NAMALWA (cell line): ENCODE data around the gene IGSF9B.

Experiments used
- DNase-seq: peaks from one replicate; pipeline ENCODE4 v3.0.0-alpha.2; 2015; ENCODE audit warnings: low spot score

Gene IGSF9B

DNA sequence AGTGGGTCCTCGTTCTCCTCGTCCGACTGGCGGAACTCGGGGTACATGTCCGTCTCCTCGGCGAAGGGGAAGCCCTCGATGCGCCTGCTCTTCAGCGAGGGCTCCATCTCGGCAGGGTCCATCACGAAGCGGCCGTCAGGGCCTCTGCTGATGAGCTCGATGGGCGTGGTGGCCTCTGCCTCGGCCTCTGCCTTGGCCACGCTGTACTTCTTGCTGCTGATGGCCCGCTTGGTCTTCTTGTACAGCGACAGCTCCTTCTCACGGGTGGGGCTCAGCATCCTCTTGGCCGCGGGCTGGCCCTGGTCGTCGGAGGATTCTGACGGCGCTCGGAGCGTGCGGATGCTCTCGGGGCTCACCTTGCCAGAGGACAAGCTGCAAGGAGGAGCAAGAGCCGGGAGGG lies 35.7 kb downstream of the IGSF9B start:
- no peak for DNase-seq

DNA sequence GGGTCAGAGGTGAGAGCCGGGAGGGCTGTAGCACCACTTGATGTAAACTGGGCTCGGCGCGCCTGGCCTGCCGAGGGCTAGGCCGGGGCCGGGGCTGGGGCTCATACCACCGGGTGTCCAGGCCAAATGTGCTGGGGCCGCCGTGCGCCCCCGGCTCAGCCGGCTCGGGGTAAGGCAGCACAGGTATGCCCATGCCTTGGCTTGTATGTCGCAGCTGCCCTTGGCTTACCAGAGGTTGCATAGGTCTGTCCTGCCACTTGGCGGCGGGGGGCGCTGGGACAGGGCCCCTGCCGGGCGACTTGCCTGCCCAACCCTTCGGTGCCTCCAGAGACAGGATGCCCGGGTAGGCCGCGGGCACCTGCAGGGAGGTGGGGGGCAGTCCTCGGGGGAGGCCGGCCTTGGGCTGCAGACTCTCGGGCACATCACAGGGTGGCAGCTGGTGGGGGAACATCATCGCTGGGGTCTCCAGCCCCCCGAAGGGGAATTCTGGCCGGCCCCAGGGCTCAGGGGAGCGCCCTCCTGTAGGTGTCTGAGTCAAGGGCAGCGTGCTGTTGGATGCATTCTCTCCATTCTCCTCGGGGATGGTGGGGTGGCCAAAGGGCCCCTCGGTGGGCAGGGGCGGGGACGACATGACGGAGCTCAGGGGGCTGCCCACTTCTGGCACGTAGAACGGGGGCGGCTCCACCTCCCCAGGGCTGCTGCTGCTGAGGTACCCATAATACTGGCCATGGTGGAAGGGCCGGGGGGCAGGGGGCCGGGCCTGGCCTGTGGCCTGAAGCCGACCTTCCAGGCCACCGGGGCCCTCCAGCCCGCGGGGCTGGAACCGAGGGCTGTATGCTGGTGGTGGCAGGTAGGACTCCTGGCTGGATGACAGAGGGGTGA lies 36.4 kb downstream of the IGSF9B start:
- no peak for DNase-seq

DNA sequence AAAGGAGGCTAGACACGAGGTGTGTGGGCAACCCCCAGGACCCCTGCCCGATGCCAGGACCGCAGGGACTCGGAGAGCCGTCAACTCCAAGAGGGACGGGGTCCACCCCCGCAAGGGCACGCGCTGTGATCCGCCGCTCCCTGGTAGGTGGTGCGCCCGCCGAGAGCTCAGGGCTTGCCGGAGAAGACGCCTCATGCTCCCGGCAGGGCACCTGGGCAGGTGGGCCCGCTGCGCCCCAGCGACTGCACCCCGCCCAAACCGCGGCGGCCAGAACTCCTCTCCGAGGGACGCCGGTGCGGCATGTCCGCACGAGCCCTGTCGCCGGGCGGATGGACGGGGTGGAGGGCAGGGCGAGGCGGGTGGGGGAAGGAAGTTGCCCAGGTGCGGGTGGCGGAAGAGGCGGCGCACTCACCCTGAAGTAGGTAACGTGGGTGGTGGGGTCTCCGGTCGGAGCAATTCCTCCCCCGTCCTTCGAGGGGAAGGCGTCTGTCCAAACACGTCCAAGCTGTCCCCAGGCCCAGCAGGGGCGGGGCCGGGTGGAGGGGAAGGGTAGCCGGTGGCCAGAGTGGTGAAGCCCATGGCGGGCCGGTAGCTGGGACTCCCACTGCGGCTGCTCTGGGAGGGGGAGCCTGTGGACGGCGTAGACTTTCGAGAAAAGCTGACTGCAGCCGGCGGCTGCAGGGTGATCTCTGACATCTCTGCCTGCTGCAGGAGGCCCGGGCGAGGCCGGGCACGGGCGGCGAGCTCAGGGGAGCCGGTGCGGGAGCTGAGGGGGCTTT lies 37.2 kb downstream of the IGSF9B start:
- DNase-seq = no peak

DNA sequence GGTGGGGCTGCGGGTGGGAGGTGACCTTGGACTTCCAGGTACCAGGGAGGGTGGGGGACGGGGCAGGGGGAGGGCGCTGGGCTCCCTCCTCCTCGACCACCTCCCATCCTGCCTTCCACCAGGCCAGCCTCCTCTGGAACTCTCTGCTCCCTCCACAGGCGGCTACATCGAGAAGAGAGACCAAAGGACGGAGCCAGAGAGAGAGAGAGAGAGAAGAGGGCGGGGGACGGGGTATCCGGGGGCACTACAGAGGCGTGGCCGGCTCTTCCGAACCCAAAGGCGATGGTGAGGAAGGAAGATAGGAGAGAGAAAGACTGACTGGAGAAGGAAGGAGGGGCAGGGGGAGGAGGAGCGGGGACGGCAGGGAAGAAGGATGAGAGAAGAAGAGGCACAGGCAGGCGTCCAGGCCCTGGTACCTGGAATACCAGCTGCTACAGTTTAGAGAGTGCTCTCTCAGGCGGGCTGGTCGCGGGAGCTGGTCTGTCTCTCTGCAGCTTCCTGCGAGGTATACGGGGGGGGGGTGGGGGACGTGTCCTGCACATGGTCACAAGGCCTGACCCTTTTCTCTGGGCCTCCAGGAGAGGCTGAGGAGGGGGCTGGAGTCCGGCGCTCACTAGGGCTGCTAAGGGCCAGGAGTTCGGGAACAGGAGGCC lies 38.0 kb downstream of the IGSF9B start:
- DNase-seq = no peak

DNA sequence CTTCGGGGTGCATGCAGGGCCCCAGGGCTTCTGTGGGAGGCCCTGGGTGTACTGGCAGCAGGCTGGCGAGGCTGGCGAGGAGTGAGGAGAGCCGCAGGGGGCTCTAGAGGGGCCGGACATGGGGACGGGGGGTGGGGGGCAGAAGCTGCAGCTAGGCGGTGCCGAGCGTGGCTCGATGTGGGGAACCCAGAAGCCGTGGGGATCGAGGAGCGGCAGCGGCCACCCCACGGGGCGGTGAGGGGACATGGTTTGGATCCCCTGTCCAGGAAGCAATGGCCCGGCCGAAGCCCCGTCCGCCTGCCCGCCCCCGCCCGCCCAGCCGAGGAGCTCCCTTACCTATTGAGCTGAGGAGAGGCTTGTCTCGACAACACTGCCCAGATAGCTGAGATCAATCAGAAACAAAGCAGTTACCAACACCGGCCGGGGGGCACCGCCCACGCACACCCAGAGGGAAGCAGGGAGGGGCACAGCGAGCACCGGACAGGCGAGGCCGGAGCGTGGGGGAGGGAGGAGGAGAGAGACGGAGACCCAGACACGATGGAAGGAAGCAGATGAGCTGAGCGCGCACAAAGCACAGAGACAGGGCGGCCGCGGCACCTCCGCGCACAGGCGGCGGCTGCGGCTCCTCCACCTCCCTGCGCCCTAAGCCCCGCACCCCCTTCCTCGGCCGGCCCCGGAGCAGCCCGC lies 38.7 kb downstream of the IGSF9B start:
- DNase-seq = no peak

DNA sequence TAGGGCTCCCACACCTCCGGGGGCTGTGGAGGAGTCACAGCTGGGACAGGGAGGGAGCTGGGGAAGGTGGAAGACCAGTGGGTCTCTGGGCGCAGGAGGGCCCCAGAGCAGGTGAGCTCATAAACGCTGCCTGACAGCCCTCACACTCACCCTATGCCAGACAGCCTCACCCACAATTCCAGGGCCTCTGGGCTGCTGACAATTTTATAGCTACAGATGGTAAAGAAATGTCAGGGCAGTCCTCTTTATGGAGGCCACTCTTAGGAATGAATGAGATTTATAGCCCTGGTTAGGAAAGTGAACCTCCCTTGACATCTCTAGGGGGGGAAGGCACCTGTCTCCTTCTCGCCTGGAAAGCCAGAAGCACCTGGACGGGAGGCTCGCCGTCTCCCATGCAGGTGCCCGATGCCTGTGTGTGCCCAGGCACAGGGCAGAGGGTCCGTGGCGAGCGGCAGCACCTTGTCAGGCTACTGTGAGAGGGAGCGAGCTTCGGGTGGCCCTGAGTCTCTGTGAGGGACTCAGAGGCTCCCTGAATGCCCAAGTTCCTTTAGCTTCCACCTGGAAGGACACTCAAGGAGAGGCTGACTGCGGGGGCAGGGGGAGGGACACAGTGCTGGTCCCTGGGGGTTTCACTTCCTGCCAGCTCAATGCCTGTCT lies 39.9 kb downstream of the IGSF9B start:
- DNase-seq = no peak

DNA sequence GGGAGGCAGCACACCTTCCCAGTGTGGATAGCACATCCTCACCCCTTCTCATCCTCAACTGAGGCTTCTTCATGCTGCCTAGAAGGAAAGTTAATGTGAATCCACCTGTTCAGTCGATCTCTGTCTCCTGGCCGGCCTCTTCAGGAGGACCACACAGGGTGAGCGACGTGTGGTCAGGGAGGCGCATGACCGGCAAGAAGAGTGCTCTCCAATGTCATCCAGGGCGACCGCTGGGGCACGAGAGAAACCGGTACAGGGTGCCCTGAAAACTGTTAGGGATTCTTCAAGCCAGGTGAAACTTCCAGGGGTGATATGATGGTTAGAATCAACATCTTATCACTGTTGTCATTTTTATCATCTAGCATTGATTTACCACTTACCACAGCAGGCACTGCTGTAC lies 43.0 kb downstream of the IGSF9B start:
- no peak for DNase-seq

DNA sequence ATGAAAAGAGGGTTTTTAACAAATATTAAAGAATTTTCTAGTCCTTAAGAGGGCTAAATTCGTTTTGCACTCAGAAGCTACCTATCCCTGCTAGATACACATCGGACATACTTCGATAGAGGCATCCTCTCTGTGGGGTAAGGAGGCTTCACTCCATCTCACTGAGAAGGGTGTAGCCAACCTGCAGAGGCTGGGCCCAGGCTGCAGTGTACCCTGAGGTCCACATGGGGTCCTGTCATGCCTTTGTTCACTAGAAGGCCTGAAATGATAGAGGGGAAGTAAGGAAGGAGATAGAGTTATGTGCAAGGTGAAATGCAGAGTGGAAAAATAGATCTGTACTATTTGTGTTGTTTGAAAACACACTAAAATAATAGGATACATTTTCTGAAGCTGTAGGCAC lies 45.6 kb downstream of the IGSF9B start:
- peak; percentile 43 for DNase-seq

DNA sequence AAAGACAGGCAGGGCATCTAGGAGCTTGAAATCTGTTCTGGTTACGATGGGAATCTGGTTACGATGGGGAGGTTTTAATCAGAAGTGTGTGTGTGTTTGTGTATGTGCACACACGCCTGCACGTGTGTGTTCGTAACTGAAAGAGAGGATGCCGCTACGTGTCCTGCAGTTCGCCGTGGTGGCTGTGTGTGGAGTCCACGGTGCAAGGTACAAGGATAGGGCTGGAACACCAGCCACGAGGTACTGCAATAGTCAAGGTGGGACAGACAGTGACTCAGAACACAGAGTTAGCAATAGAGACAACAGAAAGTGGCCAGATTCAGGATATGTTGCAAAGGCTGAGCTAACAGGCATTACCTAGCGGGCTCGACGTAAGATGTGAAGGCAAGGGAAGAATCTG lies 46.7 kb downstream of the IGSF9B start:
- no peak for DNase-seq

DNA sequence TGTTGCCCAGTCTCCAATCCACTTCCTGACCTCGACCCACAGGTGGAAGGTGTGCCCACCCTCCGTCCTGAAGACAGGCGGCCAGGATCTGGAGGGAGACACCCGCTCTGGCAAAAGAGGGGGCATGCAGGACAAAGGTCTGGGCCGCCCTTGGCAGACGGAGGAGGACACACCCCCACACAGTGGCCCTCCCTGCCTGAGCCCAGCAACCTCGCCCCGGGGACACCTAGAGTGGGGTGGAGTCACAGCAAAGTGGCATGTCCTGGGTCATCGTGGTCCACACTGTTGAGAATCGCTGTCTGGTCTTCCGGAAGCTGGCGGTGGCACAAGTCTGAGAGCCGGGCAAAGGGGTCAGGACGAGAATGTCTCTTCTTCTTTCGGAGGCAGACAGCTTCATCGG lies 47.9 kb downstream of the IGSF9B start:
- DNase-seq = no peak

DNA sequence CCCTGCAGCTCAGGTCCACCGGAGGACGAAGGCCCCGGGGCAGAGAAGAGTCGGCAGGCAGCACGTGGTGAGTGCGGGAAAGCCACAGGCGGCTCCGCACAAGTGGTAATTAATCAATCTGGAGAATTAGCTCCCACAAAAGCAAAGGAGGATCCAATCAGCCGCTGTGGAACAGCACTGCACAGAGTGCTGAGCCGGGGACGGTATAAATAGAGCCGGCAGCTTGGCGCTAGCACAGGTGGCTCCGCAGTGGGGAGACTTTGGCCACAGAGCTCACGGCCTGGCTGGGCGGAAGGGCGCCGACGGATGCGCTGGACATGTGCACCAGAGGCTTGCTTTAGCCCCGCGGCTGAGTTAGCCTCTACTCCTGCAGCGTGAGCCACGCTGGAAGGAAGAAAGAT lies 48.9 kb downstream of the IGSF9B start:
- no peak for DNase-seq

DNA sequence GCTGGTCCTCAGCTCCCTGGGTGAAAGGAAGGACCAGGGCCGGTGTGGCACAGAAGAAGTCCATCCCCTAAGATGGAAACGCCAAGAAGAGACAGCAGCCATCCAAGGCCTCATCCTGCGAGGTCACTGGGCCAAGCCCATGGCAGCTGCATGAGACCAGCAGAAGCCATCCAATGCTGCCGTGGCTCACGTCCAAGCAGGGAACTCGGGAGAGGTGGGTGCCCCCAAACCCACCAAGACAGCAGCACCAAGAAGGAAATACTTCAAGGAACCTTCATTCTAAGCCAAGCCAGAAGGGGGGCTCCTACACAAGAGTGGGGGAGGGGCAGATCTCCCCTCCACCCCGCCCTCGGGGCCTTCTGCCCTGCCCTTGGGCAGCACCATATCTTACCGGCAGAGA lies 49.6 kb downstream of the IGSF9B start:
- DNase-seq = no peak

DNA sequence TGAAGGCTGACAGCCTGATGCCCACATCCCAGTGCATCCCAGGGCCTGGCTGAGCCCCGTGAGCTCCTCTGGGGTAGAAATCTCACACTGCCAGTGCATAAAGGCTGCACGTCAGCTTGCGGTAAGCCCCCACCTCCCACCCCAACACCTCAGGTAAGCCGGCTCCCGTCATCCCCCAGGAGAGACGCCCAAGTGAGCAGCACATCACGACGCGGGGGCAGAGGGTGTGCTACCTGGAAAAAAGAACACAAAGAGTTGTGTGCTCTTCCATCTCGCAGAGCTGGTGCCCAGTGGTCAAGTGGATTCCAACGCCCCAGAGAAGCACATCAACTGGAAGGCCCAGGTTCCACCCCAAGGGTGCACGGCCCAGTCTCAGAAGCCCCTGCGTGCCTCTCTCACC lies 50.0 kb downstream of the IGSF9B start:
- DNase-seq = no peak

DNA sequence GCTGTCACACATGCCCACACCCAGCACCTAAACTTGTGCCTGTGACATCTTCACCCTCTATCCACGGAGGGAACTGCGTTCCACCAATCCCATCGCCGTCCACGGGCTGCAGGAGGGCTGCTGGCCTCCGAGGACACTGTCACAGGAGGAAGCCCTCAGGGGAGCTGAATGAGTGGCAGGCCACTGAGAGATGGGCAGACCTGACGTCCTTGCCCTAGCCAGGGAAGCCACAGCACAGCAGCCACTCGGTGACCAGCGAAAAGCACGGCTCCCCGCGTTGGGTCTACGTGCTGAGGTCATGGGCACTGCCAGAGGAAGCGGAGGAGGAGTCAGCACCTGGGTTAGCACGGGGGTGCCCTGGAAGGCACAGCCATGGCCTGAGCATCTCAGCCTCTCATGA lies 50.5 kb downstream of the IGSF9B start:
- DNase-seq = no peak

DNA sequence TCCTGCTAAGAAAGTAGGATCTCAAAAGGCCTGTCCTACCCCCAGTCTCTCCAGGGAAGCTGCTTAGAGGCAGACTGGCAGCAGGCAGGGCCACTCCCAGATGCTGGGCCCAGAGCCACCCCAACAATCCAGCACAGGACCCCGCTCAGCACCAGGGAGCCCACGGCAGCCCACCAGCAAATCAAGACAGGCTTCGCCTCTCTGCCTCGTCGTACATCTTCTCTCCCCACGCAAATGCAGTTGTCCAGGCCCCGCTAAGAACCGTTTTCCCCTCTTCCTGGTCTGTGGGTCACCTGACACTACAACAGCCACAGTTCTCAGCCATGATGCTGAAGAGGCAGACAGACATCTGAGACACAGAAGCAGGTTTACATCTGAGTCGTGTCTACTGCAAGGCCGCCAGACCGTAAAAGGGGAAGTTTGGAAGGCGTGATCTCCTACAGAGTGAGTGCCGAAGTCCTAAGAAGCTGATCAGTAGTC lies 51.1 kb downstream of the IGSF9B start:
- no peak for DNase-seq

DNA sequence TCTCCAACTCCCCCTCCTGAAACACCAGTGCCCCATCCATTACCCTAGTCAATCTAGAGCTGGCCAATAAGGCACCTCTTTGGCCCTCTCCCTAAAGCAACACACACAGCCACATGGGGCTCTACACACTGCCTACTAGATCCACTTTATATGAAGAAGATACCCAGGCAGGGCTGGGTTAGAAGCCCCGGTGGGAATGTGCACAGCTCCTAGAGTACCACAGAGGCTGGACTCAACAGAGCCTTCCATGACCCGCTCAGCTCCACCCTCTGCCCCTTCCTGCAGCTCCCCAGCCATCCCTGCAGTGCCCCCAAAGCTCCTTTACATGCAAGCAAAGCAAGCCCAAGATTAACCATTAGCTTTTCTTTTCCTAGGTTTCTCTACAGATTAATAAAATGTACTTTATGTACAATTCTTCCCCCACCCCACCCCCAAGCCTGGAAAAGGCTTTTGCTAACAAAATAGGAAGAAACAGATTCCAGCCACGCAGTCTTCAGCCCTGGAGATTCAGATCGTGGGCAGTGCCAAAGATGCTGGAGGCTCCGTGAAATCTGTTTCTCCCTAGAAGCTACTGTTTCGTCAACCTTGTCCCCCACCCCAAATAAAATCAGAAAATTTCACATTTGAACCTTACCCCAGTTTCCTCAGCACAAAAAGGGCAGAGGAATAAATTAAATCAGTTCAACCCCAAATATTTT lies 51.8 kb downstream of the IGSF9B start:
- no peak for DNase-seq

DNA sequence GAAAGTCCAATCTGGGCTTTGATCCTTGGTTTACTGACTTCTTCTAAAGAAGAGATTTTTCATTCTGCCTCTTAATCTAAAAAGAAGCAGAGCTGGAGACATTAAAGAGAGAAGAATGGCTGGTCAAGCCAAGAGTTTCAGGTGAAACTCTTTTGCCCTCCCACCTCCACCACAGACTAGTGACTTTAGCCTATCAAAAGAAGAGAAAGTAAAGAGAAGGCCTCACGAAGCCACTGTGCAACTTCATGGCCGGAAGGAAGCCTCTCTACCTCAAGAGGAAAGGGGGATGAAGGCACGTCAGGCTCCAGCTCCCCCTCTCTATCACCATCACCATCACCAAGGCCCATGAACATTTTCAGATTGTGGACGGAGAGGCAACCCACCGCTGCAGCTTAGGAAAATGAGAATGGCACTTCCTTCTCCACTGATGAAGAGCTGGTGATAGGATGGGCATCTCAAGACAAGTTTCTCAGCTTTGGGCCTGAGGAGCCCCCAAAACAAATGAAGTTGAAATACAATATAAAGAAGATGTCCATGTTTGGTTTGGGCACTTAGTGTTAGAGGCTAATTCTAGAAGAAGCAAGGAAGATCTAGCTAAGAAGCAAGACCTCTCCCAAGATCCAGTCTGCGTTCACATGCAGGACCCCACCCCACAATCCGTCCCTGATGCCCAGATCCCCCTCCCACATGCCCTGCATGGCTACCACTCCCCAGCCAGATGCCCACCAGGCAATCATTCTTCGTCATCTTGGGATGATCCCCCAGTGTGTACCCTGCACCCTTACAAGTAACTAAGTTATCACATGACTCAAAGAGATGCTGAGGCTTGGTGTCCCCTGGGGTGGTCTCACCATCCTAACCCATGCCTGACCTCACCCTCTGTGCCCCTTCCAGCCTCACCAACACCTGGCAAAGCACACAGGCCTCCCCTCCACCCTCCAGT lies 52.6 kb downstream of the IGSF9B start:
- DNase-seq = no peak

DNA sequence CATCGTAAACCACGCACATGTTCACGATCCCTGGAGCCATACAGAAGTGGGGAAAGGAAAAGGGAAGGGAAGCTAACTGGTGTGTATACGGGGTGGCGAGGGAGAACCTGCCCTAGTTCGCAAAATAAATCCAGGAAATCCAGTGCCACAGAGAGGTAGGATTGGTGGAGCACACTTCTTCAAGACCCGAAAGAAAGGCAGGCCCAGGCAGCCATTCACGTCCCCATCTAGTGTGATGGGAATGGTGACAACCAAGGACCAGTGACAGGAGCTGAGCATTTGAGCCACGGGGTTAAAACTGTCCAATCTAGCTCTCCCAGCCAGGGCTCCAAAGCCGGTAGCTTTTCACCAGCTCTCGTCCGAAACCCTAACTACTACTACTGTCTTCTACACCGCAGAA lies 53.7 kb downstream of the IGSF9B start:
- DNase-seq = no peak

DNA sequence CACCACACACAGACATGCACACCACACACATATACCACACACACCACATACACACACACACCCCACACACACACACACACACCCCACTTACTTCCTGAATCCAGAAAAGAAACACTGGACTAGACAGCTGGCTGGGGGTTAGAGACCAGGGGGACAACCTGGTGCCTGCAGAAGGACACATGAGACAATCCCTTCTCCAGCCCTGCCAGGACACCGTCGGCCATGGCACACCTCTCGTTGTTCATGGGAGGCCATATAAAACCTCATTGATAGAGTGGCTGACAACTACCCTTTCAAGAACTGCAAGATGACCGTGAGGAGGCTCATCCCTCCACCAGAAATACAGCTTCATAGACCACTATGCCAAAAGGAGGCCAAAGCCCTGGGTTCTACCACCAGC lies 54.3 kb downstream of the IGSF9B start:
- no peak for DNase-seq

DNA sequence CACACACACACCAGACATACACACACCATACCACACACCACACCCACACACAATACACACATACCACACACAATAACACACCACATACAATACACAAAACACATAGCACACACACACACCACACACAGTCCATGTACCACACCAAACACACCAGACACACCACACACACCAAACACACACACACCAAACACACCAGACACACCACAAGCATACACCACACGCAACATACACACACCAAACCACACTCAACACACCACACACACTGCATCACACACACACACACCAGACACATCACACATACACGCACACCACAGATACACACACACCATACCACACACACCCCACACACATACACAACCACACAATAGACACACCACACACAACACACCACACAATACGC lies 54.8 kb downstream of the IGSF9B start:
- no peak for DNase-seq
